GM21526 (cell line): ENCODE results near the gene ACOX3.
"Not testable (repeated sequence)": the region's sequence is repeated elsewhere in the genome, so short reads cannot be mapped to it uniquely, and the experiment has no call there.

Source experiments
- ATAC-seq: cut with Tn5 transposase; IDR thresholded peaks from one replicate; pipeline ENCODE4 v1.9.1; 2021; ENCODE audit warnings: moderate library complexity; ENCODE audit not compliant: unreplicated experiment, low FRiP score

The ACOX3 gene

DNA sequence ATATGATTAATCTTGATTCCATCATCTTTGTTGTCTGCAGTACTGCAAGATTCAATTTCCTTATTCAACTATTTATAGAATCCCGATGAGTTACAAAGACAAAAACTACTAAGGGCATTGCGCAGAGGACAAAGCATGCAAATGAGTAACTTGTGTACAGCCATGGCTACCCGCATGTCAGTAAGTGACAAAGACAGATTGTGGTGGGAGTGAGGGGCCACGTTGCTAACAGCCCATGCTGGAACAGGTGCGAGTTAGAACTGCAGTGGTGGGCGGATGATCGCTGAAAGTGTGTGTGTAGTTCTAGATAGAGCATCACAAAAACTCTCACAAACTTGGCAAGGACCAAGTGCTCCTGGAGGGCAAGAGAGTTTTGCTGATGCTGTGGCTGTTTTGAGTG is 49.5 kb downstream of the ACOX3 start:
- no peak for ATAC-seq

DNA sequence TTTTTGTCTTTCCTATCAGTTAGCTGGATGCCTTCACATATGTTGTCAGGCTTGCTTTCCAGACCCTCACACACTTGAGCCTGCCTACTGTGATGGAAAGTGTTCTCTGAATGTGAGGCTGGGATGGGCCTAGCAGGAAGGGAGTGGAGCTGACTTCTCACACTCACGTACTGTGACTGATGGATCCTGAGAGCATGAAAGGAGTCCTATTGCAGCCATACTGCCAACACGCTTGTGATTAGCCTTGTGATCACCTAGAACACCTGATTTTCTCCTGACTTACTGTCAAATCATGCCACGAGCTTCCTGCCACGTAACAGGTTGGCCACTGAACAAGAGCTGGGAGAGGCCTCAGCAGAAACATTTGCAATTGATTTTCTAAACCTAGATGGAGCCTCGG is 49.9 kb downstream of the ACOX3 start:
- ATAC-seq: no peak

DNA sequence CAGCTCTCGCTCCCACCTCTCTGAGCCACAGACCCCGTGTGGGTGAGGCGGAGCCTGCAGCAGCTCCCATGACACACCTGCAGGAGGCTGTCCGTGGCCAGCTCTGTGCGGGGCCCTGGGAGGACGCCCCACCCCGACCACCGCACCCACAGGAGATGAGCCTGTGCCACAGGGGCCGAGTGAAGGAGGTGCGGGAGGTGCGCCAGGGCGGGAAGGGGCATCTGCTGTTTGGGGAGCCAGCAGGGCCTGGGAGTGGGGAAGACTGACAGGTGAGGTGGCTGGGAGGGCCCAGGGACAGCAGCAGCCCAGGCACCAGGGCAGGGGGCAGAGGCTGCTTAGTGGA is 52.0 kb downstream of the ACOX3 start:
- no peak for ATAC-seq

DNA sequence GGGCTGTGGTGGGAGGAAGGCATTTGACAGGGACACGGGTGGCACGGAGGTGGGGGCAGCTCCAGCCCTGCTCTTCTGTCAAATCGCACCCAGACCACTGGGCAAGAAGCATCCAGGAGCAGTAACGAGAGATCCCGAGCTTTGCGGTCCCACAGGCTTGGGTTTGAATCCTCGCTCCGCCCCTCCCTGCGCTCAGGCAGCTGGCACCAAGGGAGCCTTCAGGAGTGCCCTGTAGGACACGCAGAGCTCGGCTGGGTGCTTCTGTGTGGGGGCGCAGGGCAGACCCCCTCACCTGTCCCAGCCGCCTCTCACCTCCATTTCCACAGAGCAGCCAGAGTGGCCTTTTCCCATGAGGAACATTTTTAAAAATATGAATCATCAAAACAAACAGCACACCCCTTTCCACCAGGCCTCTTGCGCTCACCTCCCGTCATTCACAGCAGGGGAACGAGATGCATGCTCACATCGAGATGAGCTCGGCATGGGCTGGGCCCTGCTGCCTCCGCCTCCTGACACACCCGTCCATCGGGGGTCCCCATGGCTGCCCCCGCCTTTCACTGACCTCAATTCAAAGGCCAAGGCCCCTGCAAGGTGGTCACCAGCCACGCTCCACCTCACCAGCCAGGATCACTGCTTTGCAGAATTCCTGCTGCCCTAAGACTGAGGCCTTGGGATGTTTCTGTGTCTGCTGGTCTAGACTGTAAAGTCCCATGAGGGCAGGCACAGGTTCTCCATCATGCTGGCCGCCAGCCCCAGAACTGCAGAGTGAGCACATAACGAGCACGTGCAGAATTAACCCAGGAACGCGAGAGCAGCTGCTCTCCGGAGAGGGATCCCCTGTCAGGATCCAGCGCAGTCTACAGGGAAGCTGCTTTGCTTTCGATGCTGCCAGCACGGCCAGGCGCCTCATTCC is 52.7 kb downstream of the ACOX3 start:
- no peak for ATAC-seq

DNA sequence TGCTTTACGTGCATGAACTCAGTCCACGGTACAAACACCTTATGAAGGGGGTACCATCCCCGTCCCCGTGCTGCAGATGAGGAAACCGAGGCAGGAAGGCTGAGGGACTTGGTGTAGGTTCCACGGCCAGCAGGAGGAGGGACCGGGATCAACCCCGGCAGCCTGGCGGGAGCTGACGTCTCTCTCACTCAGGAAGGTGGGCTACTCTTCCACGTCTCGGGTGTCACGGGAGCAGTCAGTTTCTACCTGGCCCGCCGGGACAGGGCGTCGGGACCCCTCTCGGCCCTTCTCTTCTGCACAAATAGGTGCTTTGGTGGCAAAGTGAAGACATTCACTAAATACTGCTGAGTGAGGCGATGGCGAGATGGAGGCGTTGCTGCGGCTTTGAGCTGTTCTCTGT is 53.3 kb downstream of the ACOX3 start:
- ATAC-seq: no peak

DNA sequence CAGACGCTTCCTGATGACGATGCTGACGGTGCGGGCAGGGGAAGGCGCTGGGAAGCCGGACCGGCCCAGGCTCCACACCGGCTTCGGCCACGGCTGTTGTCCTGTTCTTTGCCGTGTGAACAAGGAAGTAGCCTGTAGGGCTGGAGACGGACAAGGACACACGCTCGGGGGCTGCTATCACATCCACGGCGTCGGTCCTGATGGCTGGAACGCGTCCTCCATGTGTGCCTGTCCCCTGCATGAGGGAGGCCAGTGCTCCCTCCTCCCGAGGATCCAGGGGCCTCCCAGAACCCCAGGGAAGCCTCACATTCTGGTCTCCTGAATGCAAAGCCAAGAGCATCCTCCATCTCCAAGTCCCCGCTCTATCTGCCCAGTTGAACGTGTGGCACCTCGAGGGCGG is 53.8 kb downstream of the ACOX3 start:
- ATAC-seq: no peak

DNA sequence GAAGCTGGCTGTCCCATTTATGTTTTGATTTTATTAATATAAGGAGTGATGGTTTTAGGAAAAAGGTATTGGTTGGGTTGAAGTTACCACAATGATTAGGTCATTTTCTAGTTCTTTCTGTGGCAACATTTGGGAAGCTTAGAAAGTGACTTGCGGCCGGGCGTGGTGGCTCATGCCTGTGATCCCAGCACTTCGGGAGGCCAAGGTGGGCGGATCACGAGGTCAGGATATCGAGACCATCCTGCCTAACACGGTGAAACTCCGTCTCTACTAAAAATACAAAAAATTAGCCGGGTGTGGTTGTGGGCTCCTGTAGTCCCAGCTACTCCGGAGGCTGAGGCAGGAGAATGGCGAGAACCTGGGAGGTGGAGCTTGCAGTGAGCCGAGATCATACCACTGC is 54.4 kb downstream of the ACOX3 start:
- ATAC-seq: not testable (repeated sequence)

DNA sequence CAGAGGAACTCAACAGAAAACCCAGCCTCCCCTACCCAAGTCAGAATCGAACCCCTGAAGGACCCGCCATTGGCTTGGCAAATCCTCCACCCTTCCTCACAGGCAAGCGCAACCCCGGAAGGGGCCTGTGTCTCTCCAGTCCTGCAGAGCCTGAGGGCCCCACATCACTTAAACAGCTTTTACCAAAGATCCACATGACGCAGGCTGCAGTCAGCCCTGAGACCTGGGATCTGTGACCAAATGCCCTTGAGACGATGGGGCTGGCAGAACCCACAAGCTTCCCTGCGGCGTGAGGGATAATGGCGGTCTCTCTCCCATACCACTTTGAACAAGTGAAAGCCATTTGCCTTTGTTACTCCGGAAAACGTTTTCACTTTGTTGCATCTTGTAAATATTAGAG is 54.9 kb downstream of the ACOX3 start:
- no peak for ATAC-seq

DNA sequence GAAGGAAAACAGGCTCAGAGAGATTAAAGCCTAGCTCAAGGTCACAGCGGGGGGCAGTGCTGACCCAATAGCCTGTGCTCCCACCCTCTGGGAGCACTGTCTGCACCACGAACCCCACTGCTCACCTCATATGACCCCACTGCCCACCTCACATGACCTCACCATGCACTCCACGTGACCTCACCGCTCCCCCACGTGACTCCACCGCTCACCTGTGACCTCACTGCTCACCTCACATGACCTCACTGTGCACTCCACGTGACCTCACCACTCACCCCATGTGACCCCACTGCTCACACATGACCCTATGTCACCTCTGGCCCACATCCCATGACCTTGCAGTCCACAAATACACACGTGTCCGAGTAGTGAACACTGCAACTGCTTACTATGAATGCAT is 55.4 kb downstream of the ACOX3 start:
- no peak for ATAC-seq

DNA sequence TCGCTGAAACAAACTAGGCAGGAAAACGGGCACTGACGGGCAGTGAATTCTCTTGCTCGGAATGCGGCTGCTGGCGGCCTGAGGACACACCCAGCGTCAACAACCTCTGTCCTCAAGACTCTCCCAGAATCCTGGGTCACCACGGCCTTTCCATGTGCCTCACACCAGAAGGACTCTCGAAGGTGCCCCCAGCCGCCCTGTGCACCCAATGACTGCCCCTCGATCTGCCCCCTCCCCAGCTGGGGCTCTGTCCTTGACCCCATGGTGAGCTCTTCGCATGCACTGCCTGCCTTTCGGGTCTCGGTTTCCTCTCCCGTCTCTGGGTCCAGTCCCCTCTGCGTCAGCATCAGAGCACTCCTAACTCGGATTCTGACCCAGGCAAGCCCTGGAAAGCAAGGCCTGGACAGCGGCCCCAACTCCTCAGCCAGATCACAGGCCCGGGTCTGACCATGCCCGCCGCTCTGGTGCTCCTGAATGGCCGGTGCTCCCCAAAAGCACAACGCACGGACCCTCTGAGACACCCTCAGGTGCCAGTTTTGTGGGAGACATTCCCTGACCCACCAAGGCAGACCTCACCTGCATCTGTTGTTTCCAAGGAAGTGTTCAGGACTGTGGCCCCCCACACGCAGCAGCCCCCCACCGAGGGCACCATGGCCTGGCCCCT is 56.0 kb downstream of the ACOX3 start:
- ATAC-seq: no peak

DNA sequence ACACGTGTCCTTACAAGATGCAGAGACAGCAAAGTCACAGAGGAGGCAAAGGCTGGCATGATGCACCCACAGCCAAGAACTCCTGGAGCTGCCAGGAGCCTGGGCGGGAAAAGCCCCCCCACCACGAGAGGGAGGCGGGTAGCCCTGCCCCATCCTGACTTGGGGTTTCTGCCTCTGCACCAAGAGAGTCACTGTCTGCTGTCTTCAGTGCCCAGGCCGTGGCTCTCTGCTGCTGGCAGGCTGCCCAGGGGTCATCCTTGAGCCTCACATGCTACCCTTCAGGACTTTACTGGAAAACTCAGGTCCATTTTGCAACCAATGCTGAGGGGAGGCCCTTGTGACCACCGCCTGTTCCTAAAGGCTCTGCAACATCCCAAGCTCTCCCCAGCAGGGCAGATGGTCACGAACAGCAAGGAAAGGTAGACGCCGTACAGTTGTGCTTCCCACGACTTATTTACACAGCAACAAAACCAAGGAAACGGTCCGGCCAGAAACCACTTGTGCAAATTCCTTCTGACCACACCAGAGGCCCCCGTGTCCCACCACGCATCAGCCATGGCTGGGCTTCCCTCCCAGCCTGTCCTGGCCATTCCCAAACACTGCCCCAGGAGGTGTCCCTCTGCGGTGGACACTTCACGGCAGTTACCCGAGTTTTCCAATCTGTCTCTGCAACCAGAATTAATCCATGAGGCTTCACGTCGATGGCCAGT is 56.9 kb downstream of the ACOX3 start:
- no peak for ATAC-seq

DNA sequence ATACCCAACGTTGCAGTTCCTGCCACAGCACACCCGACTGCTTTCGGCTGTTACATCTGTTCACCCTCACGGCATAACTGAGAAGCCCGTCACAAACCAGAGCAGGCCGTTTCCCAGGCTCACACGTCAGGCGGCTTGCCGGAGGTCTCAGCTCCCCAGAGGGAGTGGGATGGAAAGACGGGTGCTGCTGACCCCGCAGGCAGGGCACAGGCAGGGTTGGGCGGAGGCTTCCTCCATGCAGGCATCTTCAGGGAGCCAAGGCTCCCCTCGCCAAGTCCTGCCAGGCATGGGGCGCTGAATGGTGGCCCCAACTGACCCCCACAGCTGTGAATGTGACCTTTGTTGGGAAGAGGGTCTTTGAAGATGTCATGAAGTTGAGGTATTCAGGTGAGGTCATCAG is 57.5 kb downstream of the ACOX3 start:
- no peak for ATAC-seq

DNA sequence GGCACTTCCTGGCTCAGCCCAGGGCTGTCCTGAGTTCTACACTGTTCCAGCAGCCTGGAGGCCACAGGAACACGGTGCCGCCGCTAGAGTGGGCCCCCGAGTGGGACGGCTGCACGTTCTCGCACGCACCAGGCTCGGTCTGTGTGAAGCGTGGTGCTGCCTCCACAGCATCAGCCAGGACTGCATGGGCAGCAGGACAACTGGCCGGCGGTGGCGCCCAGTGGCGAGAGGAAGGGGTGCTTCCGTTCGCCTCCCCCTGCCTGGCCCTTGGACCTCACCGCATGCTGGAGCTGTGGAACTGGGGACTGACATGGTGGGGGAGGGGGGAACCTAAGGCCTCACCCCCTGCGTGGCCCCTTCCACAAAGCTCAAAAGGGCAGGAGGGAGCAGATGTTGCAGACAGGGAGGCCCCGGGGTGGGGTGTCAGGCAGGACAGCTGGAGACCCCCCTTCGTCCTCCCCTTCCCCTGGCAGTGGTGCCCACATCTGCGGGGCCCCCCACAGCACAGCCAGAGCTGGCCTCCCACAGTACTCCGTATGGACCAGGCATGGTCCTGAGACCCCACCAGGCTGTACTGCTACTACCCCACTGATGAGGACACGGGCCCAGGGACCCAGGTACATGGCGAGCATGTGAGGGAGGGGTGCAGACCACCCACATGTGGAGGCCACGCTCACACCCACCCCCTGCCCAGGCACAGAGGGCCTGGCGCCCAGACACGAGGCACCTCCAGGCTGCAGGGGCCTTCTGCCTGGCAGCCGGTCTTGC is 58.5 kb downstream of the ACOX3 start:
- ATAC-seq: no peak

DNA sequence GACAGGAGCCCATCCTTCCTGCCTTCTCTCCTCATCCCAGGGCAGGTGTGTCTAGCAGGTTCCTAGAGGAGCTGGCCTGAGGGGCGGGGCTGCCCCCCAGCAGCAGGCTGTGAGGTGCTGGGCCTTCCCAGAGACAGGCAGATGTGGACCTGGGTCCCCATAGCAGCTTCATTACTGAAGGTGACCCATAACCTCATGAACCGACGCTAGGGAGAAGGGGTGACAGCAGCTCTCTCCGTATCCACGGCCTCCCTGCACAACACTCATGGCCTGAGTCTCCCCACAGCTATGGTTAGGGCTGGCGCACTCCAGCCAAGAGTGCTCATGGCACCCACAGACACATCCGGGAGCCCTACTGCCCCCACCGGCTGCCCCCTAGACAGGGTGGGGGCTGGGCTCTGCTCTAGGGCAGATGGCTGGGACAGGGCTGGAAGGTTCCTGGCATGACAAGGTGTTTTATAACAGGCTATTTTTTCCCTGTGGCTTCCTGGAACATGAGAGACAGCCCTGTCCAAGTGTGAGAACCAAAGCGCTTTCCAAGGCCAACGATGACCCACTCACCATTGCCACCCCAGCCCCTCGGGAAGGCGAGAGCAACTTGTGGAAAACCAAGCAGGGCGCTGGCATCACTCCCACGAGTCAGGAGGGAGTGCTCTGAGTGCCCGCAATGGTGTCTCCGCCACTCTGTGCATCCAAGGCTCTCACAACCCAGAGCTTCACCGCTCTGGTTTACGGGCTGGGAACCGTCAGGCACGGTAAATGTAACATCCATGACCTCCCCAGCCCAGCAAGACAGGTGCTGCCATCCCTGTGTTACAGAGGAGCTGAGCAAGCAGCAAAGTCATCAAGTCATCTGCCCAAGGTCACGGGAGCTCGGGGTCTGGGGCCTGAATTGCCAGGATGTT is 59.8 kb downstream of the ACOX3 start:
- ATAC-seq: no peak

DNA sequence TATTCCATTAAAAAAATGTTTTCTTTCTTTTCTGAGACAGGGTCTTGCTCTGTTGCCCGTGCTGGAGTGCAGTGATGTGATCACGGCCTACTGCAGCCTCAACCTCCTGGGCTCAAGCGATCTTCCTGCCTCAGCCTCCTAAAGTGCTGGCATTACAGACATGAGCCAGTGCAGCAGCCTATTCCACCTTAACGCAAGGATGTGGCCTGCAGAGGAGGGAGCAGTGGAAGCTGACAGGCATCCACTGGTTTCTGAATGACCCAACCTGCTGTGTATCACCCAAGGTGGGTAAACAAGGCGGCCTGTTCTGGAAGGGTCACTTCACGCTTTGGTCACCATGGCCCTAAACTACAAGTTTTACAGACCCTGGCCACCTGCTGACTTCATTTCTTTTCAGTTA is 60.8 kb downstream of the ACOX3 start:
- no peak for ATAC-seq

DNA sequence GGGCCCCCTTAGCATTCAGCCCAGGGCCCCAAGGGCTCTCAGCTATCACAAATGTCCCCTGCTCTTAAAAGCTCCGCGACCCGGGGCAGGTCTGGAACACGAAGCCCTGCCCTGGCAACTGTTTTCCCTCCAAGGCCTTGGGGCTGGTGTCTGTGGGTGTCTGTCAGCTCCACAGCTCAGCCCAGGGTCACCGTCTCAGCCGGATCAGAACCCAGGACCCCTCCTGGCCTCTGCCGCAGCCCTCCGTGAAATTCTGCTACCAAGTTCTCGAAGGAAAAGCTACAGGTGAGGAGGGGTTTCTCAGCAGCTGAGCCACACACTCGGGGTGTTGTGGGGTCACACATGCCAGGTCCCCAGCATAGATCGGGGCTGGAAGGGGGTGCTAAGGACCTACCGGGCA is 61.2 kb downstream of the ACOX3 start:
- no peak for ATAC-seq

DNA sequence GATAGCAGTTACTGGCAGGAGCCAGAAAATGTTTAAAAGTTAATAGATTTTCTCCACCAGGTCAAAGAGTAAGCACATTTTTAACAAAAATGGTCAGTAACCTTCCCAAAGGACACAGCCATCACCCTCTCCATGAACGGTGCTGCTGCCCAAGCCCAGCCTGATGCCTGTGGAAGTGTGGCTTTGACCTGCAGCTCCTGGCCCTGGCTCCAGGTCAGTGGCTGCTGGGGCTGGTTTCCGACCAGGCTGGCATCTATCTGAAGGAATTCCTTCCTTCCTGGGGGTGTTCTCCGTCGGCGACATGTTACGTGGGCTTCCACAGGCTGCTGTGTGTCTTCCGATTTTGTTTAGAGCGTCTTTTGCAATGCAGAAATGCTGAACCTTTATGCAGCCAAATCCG is 61.7 kb downstream of the ACOX3 start:
- no peak for ATAC-seq

DNA sequence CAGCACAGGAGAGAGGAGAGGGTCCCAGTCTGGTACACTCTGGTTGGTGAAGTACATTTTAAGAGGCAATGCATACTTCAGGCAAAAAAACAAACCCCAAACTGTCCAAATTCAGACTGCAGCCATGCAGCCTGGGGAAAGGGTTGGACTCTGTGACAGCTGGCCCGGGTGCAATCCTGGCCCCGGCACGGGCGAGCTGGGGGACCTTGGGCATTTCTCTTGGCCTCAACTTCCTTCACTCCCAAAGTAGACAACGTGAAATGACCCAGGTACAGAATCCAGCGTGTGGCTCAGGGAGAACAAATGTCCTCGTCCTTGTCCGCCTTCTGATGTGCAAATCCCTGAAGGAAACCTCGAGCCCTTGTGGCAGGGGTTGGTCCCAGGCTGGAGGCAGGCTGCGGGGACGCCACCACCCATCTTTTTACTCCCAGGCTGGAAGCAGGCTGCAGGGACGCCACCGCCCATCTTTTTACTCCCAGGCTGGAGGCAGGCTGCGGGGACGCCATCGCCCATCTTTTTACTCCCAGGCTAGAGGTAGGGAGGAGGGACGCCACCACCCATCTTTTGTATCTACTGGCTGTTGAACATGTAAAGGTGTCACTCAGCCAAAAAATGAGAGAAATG is 62.3 kb downstream of the ACOX3 start:
- ATAC-seq: no peak
